NCI-H146 (cell line): Measurements from ENCODE around the gene DAZAP2.
"Not testable (repeated sequence)": the region's sequence is repeated elsewhere in the genome, so short reads cannot be mapped to it uniquely, and the experiment has no call there.

Experiments used
- DNase-seq: peaks from one replicate; lab custom pipeline; 2025; lab: John Stamatoyannopoulos, UW

DAZAP2 gene

DNA sequence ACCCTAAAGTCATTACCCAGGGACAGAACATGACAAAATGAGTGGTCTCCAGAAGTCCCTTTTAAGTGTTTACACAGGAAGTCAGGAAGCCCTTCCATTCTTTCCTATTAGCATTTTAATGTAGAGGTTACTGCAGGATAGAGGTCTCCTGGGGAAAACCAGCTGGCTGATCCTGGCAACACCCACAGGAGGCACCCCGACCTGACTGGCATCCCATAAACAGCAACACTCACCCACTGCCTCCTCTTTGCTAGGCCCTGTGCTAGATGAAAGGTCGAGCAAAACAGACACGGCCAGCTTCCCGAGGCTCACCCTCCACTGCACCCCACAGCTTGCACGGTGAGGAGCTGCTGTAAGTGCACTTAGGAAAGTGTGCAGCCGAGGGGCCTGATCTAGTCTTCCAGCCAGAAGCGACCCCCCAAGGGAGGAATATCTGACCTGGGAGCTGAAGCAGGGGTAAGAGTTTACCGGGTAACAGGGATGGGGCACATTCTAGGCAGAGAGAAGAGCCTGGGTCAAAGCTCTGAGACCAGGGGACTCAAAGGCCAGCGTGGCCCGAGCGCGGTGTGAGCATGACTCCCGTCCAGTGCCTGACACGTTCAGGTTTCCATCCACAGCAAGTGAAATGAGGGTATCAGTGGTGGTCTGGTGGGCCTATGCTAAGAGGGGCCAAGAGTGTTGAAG is 9.0 kb downstream of the DAZAP2 start:
- DNase-seq = no peak

DNA sequence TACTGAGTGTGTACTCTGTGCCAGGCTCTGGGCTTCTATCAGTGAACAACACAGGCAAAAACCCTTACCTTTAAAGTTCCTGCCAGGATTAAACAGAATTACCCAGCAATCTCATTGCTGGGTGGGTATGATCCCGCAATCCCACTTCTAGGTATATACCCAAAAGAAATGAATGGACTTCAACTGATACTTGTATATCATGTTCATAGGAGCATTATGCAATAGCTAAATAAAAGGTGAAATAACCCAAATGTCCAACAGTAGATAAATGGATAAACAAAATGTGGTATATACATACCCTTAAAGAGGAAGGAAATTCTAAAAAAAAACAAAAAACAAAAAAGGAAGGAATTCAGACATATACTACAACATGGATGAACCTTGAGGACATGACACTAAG is 14.7 kb downstream of the DAZAP2 start:
- no peak for DNase-seq

DNA sequence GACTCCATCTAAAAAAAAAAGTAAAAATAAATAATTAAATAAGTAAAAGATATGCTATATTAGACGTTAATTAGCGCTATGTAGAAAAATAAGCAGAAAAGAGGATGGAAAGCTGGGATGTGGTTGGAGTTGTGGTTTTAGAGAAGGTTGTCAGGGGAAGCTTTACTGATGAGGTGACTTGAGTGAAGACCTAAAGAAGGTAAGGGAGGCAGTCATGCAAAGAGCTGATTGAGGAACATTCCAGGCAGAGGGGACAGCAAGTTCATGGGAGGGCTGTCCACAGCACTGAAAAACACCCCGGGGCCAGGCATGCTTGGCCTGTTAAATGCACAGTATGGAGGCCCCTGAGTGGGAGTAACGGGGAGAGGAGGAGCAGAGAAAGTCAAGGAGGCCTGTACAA is 15.9 kb downstream of the DAZAP2 start:
- no peak for DNase-seq

DNA sequence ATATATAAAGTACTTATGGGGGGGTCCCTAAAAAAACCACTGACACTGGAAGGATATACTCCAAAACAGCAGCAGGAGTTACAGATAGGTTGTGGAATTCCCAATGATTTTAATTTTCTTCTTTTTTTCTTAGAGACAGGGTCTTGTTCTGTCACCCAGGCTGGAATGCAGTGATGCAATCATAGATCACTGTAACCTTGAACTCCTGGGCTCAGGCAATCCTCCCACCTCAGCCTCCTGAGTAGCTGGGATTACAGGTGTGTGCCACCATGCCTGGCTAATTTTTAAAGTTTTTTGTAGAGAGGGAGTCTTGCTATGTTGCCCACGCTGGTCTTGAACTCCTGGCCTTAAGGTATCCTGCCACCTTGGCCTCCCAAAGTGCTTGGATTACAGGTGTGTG is 21.0 kb downstream of the DAZAP2 start:
- DNase-seq = not testable (repeated sequence)

- DNase-seq = peak; percentile 35
Measured at GRCh38 chr12:51262758-51263177, 24.1 kb downstream of the DAZAP2 start.

DNA sequence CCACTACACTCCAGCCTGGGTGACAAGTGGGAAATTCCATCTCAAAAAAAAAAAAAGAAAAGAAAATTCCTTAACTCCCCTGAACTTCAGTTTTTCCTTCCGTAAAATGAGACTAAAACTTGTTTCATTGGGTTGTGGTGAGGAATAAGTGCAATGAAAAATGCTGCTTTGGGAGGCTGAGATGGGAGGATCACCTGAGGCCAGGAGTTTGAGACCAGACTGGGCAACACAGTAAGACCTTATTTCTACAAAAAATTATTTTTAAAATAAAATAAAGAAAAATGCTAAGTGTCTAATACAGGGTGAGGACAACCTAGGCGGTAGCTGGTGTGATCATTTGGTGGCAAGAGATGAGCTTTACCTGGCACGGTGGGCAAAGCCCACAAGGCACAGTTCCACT is 24.7 kb downstream of the DAZAP2 start:
- DNase-seq = no peak

GRCh38 chr12:51264297-51264696 is 25.7 kb downstream of the DAZAP2 start:
- no peak for DNase-seq

- no peak for DNase-seq
Measured at GRCh38 chr12:51265024-51265423, 26.4 kb downstream of the DAZAP2 start.

DNA sequence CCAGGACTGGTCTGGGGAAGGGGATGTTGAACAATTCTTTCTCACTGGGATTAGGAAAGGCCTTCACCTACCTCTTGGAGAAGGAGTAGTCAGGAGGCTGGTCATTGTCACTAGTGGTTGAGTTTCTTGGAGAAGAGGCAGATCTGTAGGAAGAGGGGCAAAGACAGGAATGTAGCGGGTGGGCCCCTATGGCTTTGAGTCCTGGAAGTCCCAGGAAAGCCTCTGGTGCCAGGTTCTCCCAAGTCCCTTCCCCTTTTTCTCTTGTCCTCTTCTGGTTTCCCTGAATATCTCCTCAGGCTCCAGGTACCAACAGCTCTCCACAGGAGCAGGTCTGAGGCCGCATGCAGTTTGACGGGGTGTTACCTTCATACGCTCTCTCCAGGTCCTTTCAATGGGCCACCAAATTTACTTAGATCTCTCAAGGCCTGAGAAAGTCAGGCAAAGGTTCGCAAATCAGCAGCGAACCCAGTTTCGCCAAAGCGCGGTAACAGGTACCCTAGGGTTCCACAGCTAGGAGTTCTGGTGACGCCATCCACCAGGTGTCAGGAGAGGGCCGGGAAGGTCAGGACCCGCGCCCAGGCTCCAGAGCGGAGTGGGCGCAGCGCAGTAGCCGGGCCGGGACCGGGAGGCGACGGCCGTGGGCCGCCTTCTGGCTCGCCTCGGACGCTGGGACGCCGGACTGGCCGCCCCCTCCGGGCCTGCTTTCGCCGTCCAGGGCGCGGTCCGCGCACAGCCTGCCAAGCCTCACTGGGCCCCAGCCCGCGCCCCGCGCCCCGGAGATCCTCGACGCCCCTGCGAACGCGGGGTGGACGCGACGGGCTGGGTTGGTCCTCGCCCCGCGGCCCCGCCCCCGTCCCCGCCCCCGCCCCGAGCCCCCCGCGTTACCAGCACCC is 30.8 kb downstream of the DAZAP2 start:
- DNase-seq = peak; percentile 66

GRCh38 chr12:51270067-51270950 is 31.7 kb downstream of the DAZAP2 start, which contains the start of gene SMAGP:
TSS of gene SMAGP (minus strand) at chr12:51270415. CDS start at chr12:51269278, 1,137 bp downstream.
- peak; percentile 69 for DNase-seq

GRCh38 chr12:51270951-51271518 is 32.4 kb downstream of the DAZAP2 start:
- DNase-seq = no peak

- not testable (repeated sequence) for DNase-seq
Measured at GRCh38 chr12:51272810-51273209, 34.2 kb downstream of the DAZAP2 start.

- DNase-seq = no peak
Measured at GRCh38 chr12:51275088-51275487, 36.5 kb downstream of the DAZAP2 start.

GRCh38 chr12:51281202-51281924 is 42.7 kb downstream of the DAZAP2 start:
- DNase-seq = no peak

- DNase-seq = no peak
Measured at GRCh38 chr12:51285843-51286242, 47.2 kb downstream of the DAZAP2 start.

DNA sequence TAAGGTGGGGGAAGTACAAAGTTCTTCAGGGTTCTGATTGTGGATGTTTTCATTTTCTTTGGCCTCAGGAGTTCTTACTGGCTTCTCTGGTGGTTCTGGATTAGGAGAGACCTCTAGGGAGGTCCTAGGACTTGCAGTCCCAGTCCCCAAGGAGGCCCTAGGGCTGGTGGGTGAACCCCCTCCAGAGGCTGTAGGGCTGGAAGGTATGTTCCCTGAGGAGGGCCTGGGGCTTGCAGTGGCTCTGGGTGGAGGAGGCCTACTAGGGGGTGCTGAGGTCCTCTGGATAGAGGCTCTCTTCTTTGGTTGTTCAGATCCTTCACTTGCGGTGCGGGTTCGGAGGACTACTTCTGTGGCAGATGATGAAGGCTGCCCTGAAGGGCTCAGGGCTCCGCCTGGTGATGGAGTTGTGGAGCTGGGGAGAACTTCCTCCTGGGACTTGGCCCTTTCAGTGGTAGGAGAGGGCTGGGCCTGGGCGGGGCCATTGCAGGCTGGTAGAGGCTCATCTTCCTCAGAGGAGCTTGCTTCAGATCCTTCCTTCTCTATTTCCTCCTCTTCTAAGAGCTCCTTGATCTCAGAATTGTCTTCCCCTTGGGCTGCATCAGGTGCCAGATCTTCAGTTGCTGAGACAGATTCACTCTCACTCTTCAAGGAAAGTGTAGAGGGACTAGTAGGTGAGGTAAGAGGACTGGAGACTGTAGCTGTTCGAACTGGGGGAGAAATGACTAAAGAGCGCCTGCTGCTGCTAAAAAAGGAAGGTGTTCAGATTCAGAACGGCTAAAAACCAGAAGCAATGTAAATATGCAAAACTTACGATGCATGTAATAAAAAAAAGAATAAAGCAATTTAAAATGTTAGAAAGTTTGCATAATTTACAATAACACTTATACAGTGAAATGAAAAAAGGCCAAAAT is 53.2 kb downstream of the DAZAP2 start:
- DNase-seq = not testable (repeated sequence)
